Epithelial cell of esophagus (primary cell): ENCODE results near the gene STK31.
"Not testable (repeated sequence)": the region's sequence is repeated elsewhere in the genome, so short reads cannot be mapped to it uniquely, and the experiment has no call there.

Experiments
- DNase-seq: peaks from one replicate; pipeline ENCODE4 v3.0.0; 2010; ENCODE audit warnings: low read depth
- H3K4me3 ChIP-seq: 2 replicates; pipeline ENCODE4 v1.5.1; 2011; ENCODE audit warnings: mild to moderate bottlenecking, low read length, control low read depth
- TF ChIP-seq, protein P1 (sequence below): IDR thresholded peaks from 2 replicates; pipeline ENCODE4 v1.5.1; 2011; ENCODE audit warnings: low read depth, mild to moderate bottlenecking, low read length, control low read depth, inconsistent platforms; ENCODE audit not compliant: insufficient read depth; ENCODE audit errors: missing control alignments

Gene STK31

DNA sequence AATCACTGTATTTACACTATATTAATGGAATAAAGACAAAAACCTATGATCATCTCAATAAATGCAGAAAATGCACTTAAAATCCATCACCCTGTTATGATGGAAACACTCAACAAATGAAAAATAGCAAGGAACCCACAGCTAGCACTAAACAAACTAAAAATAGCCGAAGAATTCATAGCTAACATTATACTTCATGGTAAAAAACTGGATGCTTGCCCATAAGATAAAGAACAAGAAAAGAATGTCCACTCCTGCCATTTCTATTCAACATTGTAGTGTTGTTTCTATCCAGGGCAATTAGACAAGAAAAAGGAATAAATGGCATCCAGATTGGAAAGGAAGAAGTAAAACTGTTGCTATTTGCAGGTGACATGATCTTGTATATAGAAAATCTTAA lies 142.1 kb downstream of the STK31 start:
- DNase-seq = no peak
- TF ChIP-seq, protein P1, sequence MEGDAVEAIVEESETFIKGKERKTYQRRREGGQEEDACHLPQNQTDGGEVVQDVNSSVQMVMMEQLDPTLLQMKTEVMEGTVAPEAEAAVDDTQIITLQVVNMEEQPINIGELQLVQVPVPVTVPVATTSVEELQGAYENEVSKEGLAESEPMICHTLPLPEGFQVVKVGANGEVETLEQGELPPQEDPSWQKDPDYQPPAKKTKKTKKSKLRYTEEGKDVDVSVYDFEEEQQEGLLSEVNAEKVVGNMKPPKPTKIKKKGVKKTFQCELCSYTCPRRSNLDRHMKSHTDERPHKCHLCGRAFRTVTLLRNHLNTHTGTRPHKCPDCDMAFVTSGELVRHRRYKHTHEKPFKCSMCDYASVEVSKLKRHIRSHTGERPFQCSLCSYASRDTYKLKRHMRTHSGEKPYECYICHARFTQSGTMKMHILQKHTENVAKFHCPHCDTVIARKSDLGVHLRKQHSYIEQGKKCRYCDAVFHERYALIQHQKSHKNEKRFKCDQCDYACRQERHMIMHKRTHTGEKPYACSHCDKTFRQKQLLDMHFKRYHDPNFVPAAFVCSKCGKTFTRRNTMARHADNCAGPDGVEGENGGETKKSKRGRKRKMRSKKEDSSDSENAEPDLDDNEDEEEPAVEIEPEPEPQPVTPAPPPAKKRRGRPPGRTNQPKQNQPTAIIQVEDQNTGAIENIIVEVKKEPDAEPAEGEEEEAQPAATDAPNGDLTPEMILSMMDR = no peak
- no peak overlapping the region for H3K4me3 ChIP-seq

DNA sequence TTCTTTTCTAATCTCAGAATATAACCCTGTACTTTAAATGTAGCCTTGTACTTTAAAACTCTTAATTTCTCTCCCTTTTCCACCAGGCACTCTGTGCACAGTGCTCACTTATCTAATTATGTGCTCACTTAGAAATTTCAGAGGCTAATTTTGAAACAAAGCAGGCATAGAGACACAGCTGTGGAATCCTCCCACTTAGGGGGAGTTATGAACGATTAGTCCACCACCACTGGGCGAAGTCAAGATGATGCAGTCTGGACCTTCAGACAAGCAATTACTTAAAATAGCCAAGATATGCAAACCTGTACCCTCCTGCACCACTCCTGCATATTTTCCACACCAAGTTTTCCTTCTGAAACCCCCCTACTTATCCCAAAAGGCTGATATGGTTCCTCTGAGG lies 143.0 kb downstream of the STK31 start:
- H3K4me3 ChIP-seq = no peak overlapping the region
- DNase-seq = no peak
- TF ChIP-seq, protein P1 = no peak

DNA sequence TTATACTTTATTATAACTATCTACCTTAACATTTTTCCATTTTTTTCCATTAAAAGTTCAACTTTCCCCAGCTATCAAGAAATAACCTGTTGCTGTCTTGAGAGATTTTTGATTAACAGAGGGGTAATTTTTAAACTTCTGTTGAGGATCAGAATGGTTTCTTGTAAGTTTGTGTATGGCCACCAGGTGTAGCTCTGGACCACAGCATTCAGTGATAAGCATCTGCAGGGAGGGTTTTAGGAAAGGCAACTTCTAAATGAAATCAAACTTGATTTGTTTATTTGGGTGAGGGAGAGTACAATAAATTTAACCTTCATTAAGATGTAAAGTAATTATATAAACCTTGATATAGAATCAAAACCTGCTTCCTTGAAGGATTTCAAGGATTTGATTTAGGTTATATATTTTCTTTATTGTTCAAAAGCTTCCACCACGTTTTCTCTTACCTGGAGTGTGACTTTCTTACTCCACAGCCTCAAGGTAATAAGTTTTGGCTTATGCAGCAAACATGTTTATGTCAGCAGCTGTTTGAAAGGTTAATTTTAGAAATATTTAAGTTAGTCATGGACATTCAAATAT lies 153.3 kb downstream of the STK31 start:
- peak; percentile 60 for DNase-seq

GRCh38 chr7:23864973-23865372 lies 155.0 kb downstream of the STK31 start:
- TF ChIP-seq, protein P1 = no peak
- peak; percentile 68 for DNase-seq
- H3K4me3 ChIP-seq = no peak overlapping the region

More for the DNA sequence above, 153.3 kb downstream of the STK31 start:
- H3K4me3 ChIP-seq = no peak overlapping the region
- TF ChIP-seq, protein P1 = peak; percentile 79

- no peak for DNase-seq
- TF ChIP-seq, protein P1 = no peak
- no peak overlapping the region for H3K4me3 ChIP-seq
Measured at GRCh38 chr7:23873306-23873705, 163.3 kb downstream of the STK31 start.

DNA sequence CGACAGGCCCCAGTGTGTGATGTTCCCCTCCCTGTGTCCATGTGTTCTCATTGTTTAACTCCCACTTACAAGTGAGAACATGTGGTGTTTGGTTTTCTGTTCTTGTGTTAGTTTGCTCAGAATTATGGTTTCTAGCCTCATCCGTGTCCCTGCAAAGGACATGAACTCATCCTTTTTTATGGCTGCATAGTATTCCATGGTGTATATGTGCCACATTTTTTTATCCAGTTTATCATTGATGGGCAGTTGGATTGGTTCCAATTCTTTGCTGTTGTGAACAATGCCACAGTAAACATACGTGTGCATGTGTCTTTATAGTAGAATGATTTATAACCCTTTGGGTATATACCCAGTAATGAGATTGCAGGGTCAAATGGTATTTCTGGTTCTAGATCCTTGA lies 166.5 kb downstream of the STK31 start:
- not testable (repeated sequence) for DNase-seq, H3K4me3 ChIP-seq
